GM12878 (cell line): ENCODE results near the gene CNTN2. TPM values are rescaled to one million over a fixed set of nuclear protein-coding genes. Genes with fewer than 3 reads are reported as not detected.

Source experiments
- ATAC-seq: fragments of 200-7000 bp; cut with Tn5 transposase; 3 replicates; pipeline ENCODE4 v1.9.1; 2020; ENCODE audit warnings: mild to moderate bottlenecking, moderate library complexity
- BruUV-seq: library from RNA; stranded (reverse); fragments of 400-500 nt; replicated peaks from 2 replicates; lab custom pipeline; 2021; lab: Mats Ljungman, UMichigan
- CTCF ChIA-PET: fragments of 300-600 bp; sonication (Branson Sonifier 250); formaldehyde crosslinking; extraction: SDS; loops from one replicate; lab custom pipeline; 2021; ENCODE audit warnings: inconsistent platforms; lab: Yijun Ruan, JAX
- POLR2A ChIA-PET: fragments of 350-600 bp; formaldehyde crosslinking; extraction: SDS; loops from one replicate; lab custom pipeline; 2021; ENCODE audit warnings: inconsistent platforms; lab: Charles Lee
- RAD21 ChIA-PET: fragments of 300-600 bp; sonication (Branson Sonifier 250); formaldehyde crosslinking; loops from one replicate; lab custom pipeline; 2023; ENCODE audit warnings: antibody characterized with exemption; ENCODE audit not compliant: unreplicated experiment; lab: Charles Lee
- SMC1A ChIA-PET: fragments of 300-600 bp; sonication (Branson Sonifier 250); formaldehyde crosslinking; loops from one replicate; lab custom pipeline; 2023; ENCODE audit not compliant: unreplicated experiment, uncharacterized antibody; lab: Charles Lee
- DNase-seq: peaks from one replicate; pipeline ENCODE4 v3.0.0-alpha.2; 2011; ENCODE audit warnings: low read depth, low spot score
- FAIRE-seq: peaks from 3 replicates; lab custom pipeline; 2011; peaks lifted over from hg19 to GRCh38; lab: Jason Lieb, UNC
- H2AFZ ChIP-seq: 2 replicates; pipeline ENCODE4 v1.6.0; 2011; ENCODE audit warnings: low read depth, low read length, control low read depth; ENCODE audit not compliant: control insufficient read depth
- H3K27ac ChIP-seq: 2 replicates; pipeline ENCODE4 v1.5.1; 2011; ENCODE audit warnings: control low read depth; ENCODE audit not compliant: control insufficient read depth, insufficient read depth
- H3K27me3 ChIP-seq, 2 experiments: replicated peaks in 1 of 2; 2 replicates each; pipeline versions ENCODE4 v1.6.0 to v1.6.1; 2011; ENCODE audit warnings: low read length in 1 of 2; ENCODE audit not compliant: control insufficient read depth in 2 of 2, insufficient read depth in 2 of 2
- H3K36me3 ChIP-seq, 2 experiments: 2 replicates each; pipeline ENCODE4 v1.5.1; 2011; ENCODE audit warnings: low read length in 1 of 2; ENCODE audit not compliant: control insufficient read depth in 2 of 2, insufficient read depth in 2 of 2
- H3K4me1 ChIP-seq: 2 replicates; pipeline ENCODE4 v1.6.1; 2011; ENCODE audit warnings: mild to moderate bottlenecking, low read length, moderate library complexity, mixed read lengths; ENCODE audit not compliant: control insufficient read depth, insufficient read depth
- H3K4me2 ChIP-seq: 2 replicates; pipeline ENCODE4 v1.6.0; 2011; ENCODE audit warnings: control low read depth; ENCODE audit not compliant: control insufficient read depth, insufficient read depth
- H3K4me3 ChIP-seq: fragments of 200-600 bp; sonication (generic); 2 replicates; pipeline ENCODE4 v1.5.1; 2016
- H3K79me2 ChIP-seq: 2 replicates; pipeline ENCODE4 v1.6.0; 2011; ENCODE audit warnings: low read length; ENCODE audit not compliant: control insufficient read depth, insufficient read depth
- H3K9ac ChIP-seq: 2 replicates; pipeline ENCODE4 v1.8.0; 2011; ENCODE audit warnings: low read length, control low read depth, mixed read lengths; ENCODE audit not compliant: control insufficient read depth, insufficient read depth
- H3K9me3 ChIP-seq: replicated peaks from 3 replicates; pipeline ENCODE4 v1.5.1; 2011; ENCODE audit warnings: mild to moderate bottlenecking, low read length; ENCODE audit not compliant: control insufficient read depth, insufficient read depth
- H4K20me1 ChIP-seq: 2 replicates; pipeline ENCODE4 v1.6.0; 2011; ENCODE audit not compliant: control insufficient read depth, insufficient read depth
- CEBPB ChIP-seq, 2 experiments: fragments of 150-350 bp in 1 of 2; IDR thresholded peaks; 2 replicates each; pipeline ENCODE4 v1.6.1; 2012 to 2014; ENCODE audit warnings: low read depth in 2 of 2, low read length in 2 of 2, borderline replicate concordance in 1 of 2, inconsistent platforms in 1 of 2
- HDAC6 ChIP-seq: fragments of 200-600 bp; sonication (generic); IDR thresholded peaks from one replicate; pipeline ENCODE4 v1.8.0; 2017; ENCODE audit warnings: antibody characterized with exemption; ENCODE audit not compliant: unreplicated experiment
- IKZF1 ChIP-seq: fragments of 450-650 bp; conservative IDR thresholded peaks from 2 replicates; pipeline ENCODE4 v1.6.1; 2017; ENCODE audit warnings: antibody characterized with exemption, mild to moderate bottlenecking
- IRF5 ChIP-seq: fragments of 450-650 bp; IDR thresholded peaks from 2 replicates; pipeline ENCODE4 v1.6.1; 2017; ENCODE audit warnings: borderline replicate concordance
- KAT2A ChIP-seq: conservative IDR thresholded peaks from 2 replicates; pipeline ENCODE4 v1.6.1; 2011; ENCODE audit warnings: low read depth, low read length; ENCODE audit not compliant: control insufficient read depth
- MXI1 ChIP-seq: fragments of 150-350 bp; IDR thresholded peaks from 2 replicates; pipeline ENCODE4 v1.6.1; 2011; ENCODE audit warnings: low read depth, mild to moderate bottlenecking, inconsistent platforms, low read length, improper control_type of control experiment
- PAX8 ChIP-seq: fragments of 450-650 bp; IDR thresholded peaks from 2 replicates; pipeline ENCODE4 v1.6.1; 2017; ENCODE audit warnings: mild to moderate bottlenecking, moderate library complexity
- PBX3 ChIP-seq: IDR thresholded peaks from 2 replicates; pipeline ENCODE4 v1.6.1; 2011; ENCODE audit warnings: mild to moderate bottlenecking, low read depth, low read length, moderate library complexity; ENCODE audit not compliant: insufficient replicate concordance
- SP1 ChIP-seq: IDR thresholded peaks from one replicate; pipeline ENCODE4 v1.6.1; 2011; ENCODE audit warnings: low read depth, low read length
- TARDBP ChIP-seq: IDR thresholded peaks from 2 replicates; pipeline ENCODE4 v1.6.1; 2016; ENCODE audit warnings: borderline replicate concordance
- ZNF217 ChIP-seq: fragments of 450-650 bp; IDR thresholded peaks from 2 replicates; pipeline ENCODE4 v1.6.1; 2017; ENCODE audit warnings: antibody characterized with exemption, mild to moderate bottlenecking
- ZNF24 ChIP-seq: fragments of 450-650 bp; IDR thresholded peaks from 2 replicates; pipeline ENCODE4 v1.6.1; 2017; ENCODE audit warnings: antibody characterized with exemption, mild to moderate bottlenecking
- ZNF384 ChIP-seq: IDR thresholded peaks from 2 replicates; pipeline ENCODE4 v1.6.1; 2012; ENCODE audit warnings: low read depth, mild to moderate bottlenecking, low read length, improper control_type of control experiment, borderline replicate concordance
- WGBS: methylation state at CpG from one replicate; pipeline ENCODE4 v1.1.6; 2016; ENCODE audit warnings: low lambda C conversion rate; ENCODE audit not compliant: insufficient replicate concordance, insufficient coverage; ENCODE audit errors: missing lambda C conversion rate; 5-methylcytosine and 5-hydroxymethylcytosine counted together
- in situ Hi-C: fragments of 300-500 bp; cut with MboI; formaldehyde crosslinking; loops from 9 replicates; pipeline ENCODE4 v1.14.3; 2018; ENCODE audit warnings: mixed read lengths
- intact Hi-C: fragments of 100-400 bp; cut with micrococcal nuclease; formaldehyde crosslinking; loops from one replicate; pipeline ENCODE4 v1.14.2; 2022; ENCODE audit not compliant: unreplicated experiment
- polyA plus RNA-seq, 11 experiments: library from polyadenylated mRNA; depleted of rRNA in 4 of 11; unstranded in 6 of 11; stranded (reverse) in 5 of 11; fragments of >200 nt; fragmentation: Nextera tagmentation in 4 of 11; fragmentation: Illumina TruSeq in 1 of 11; extraction: Ambion mirVana in 4 of 11; extraction: Trizol in 1 of 11; gene quantifications; 1 replicate in 1 of 11; 2 replicates in 10 of 11; pipeline versions ENCODE4 v1.2.1 to v1.2.3, GENCODE V29; 2011 to 2016; ENCODE audit warnings: inconsistent platforms in 2 of 11, missing spikeins in 2 of 11, low read depth in 1 of 11
- total RNA-seq, 4 experiments: library from RNA; depleted of rRNA in 3 of 4; stranded (reverse); fragments of >200 nt in 3 of 4; fragmentation: Illumina TruSeq in 1 of 4; extraction: Trizol in 1 of 4; gene quantifications; 2 replicates each; pipeline versions ENCODE4 v1.2.1 to v1.2.3, GENCODE V29; 2013 to 2021
- TF ChIP-seq, protein P1 (sequence below): fragments of 450-650 bp; IDR thresholded peaks from 2 replicates; pipeline ENCODE4 v1.6.1; 2016; ENCODE audit warnings: mild to moderate bottlenecking, moderate library complexity, borderline replicate concordance
- TF ChIP-seq, protein P2 (sequence below): IDR thresholded peaks from 2 replicates; pipeline ENCODE4 v1.6.1; 2012; ENCODE audit warnings: low read depth, low read length, improper control_type of control experiment

Gene CNTN2
- total and polyA plus RNA-seq, 10 of the 15 experiments (the other 5 are each of a cell fraction or from before 2014, with no cell fraction given), result 0.03 TPM; not detected in 9

DNA sequence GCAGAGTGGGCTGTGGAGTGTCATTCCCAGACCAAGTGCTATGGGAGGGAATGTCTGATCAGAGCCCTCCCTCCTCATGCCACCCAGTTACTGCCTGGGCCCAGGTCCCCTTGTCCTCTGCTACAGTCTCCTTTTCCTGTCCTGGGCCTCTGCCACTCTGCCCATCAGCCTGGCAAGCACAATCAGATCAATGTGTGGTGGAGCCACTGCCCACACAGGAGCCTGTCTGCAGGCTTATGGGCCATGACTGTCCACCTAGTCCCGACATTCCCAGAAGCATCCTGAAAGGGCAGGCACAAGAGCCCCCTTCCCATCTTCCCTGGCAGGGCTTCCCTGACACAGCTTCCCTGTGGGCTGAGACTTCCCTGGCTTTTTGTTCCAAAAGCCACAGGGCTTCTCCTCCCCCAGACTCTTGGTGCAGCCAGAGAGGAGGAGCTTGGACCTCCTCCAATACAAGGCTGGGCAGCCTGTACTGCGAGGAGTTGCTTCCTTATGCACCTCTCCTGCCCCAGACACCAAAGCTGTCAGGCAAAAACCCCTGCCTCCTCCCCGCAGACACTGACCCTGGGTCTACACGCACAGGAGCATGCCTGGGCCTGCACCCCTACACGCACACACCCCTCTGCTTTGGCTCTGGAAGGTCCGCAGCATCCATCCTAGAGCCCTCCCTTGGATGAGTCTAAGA, 29.2 kb upstream of the CNTN2 start:
- no peak for FAIRE-seq
- Histone ChIP-seq H3K9me3 (no peaks in the 10 kb centered on the region), H3K4me2 (no peak overlapping the region), H4K20me1 (no peaks in the 10 kb centered on the region), H2AFZ (no peak overlapping the region), H3K4me1 (no peaks in the 10 kb centered on the region), H3K27ac (no peak overlapping the region), H3K9ac (no peak overlapping the region), H3K4me3 (no peak overlapping the region), H3K36me3 (no peaks in the 10 kb centered on the region), H3K79me2 (no peaks in the 10 kb centered on the region), H3K27me3 (peaks cover 0 to 9% of the 10 kb centered on the region in 2 experiments; a peak in 3 of 4 replicates)
- intact Hi-C loops (no loop called here), in situ Hi-C loops (no loop called here)
- TF ChIP-seq, protein P1, sequence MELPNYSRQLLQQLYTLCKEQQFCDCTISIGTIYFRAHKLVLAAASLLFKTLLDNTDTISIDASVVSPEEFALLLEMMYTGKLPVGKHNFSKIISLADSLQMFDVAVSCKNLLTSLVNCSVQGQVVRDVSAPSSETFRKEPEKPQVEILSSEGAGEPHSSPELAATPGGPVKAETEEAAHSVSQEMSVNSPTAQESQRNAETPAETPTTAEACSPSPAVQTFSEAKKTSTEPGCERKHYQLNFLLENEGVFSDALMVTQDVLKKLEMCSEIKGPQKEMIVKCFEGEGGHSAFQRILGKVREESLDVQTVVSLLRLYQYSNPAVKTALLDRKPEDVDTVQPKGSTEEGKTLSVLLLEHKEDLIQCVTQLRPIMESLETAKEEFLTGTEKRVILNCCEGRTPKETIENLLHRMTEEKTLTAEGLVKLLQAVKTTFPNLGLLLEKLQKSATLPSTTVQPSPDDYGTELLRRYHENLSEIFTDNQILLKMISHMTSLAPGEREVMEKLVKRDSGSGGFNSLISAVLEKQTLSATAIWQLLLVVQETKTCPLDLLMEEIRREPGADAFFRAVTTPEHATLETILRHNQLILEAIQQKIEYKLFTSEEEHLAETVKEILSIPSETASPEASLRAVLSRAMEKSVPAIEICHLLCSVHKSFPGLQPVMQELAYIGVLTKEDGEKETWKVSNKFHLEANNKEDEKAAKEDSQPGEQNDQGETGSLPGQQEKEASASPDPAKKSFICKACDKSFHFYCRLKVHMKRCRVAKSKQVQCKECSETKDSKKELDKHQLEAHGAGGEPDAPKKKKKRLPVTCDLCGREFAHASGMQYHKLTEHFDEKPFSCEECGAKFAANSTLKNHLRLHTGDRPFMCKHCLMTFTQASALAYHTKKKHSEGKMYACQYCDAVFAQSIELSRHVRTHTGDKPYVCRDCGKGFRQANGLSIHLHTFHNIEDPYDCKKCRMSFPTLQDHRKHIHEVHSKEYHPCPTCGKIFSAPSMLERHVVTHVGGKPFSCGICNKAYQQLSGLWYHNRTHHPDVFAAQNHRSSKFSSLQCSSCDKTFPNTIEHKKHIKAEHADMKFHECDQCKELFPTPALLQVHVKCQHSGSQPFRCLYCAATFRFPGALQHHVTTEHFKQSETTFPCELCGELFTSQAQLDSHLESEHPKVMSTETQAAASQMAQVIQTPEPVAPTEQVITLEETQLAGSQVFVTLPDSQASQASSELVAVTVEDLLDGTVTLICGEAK, result no peak
- TF ChIP-seq HDAC6 (no peak), IKZF1 (no peak), IRF5 (no peak), MXI1 (no peak), PBX3 (no peak), SP1 (no peak), ZNF217 (no peak), PAX8 (no peak), TARDBP (no peak), ZNF384 (no peak), ZNF24 (no peak), KAT2A (no peak), CEBPB (IDR thresholded peaks at IDR 0.05; ENCODE audit: borderline replicate concordance in 1 of 2, low read depth in 2 of 2, low read length in 2 of 2) (no peak)
- TF ChIP-seq, protein P2, sequence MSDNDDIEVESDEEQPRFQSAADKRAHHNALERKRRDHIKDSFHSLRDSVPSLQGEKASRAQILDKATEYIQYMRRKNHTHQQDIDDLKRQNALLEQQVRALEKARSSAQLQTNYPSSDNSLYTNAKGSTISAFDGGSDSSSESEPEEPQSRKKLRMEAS, result no peak
- DNase-seq, result no peak
- WGBS, result 26% methylated on average over 6 of the region's 6 CpGs
- ChIA-PET RAD21 (no interaction called here), SMC1A (no interaction called here), CTCF (interaction anchor here (0.6 to 2.8 kb wide), 2 partner anchors 48 to 634 kb away, joined by 4 to 10 read pairs; no protein-coding TSS in a partner anchor), POLR2A (no interaction called here)
- peak; percentile 44; the same call in 2 of the 3 replicates for ATAC-seq
- BruUV-seq, result no TSS peak
